ENCODE results near the gene ECEL1. TPM values are rescaled to one million over a fixed set of nuclear protein-coding genes. Genes with fewer than 3 reads are reported as not detected.

ECEL1 gene
- total and polyA plus RNA-seq, 8 donors, result 0.30 to 1.1 (median 0.76) TPM; not detected in 2

GRCh38 chr2:232489516-232490220 lies 2.0 kb upstream of the ECEL1 start:
- no peak overlapping the region for H3K4me3 ChIP-seq
- DNase-seq (peak in 2 of 6 donors; percentile 6 to 50), FAIRE-seq (no peak), ATAC-seq (no peak)
- H3K9me3 ChIP-seq, result no peaks in the 10 kb centered on the region
- whole genome bisulfite sequencing, 2 donors, result 68 to 77% methylated on average over 9 of the region's 9 CpGs
- no peak for TF ChIP-seq CTCF (IDR thresholded peaks at IDR 0.05)
- no peaks in the 10 kb centered on the region for H3K36me3 ChIP-seq
- H3K27ac ChIP-seq, result no peak overlapping the region
- H3K27me3 ChIP-seq, result peaks cover 0 to 7% (median 3%) of the 10 kb centered on the region in 4 donors
- no peaks in the 10 kb centered on the region for H3K4me1 ChIP-seq
- intact Hi-C loops (cut with DNase I), result no loop called here

GRCh38 chr2:232488721-232489300 lies 1.2 kb upstream of the ECEL1 start:
- Histone ChIP-seq H3K4me1 (no peaks in the 10 kb centered on the region), H3K4me3 (no peak overlapping the region), H3K27me3 (peaks cover 0 to 7% (median 3%) of the 10 kb centered on the region in 4 donors), H3K36me3 (no peaks in the 10 kb centered on the region), H3K9me3 (no peaks in the 10 kb centered on the region), H3K27ac (no peak overlapping the region)
- ATAC-seq (no peak), DNase-seq (peak in 2 of 6 donors; percentile 10 to 29), FAIRE-seq (no peak)
- WGBS, 2 donors, result 80 to 89% methylated on average over 5 of the region's 5 CpGs
- intact Hi-C loops (cut with DNase I), result no loop called here
- TF ChIP-seq CTCF (IDR thresholded peaks at IDR 0.05), result no peak

- 49 to 57% methylated on average over 16 of the region's 16 CpGs for WGBS, 2 donors
- Histone ChIP-seq H3K4me1 (no peaks in the 10 kb centered on the region), H3K4me3 (no peak overlapping the region), H3K27ac (no peak overlapping the region), H3K36me3 (no peaks in the 10 kb centered on the region), H3K9me3 (no peaks in the 10 kb centered on the region), H3K27me3 (peaks cover 0 to 7% (median 3%) of the 10 kb centered on the region in 4 donors)
- no peak for ATAC-seq
- TF ChIP-seq CTCF (IDR thresholded peaks at IDR 0.05), result no peak
- DNase-seq, result peak in 2 of 6 donors; percentile 49 to 53
- intact Hi-C loops (cut with DNase I), result no loop called here
- FAIRE-seq, result no peak
Measured at GRCh38 chr2:232488097-232488711, 570 bp upstream of the ECEL1 start.

GRCh38 chr2:232486558-232487384 lies 863 bp downstream of the ECEL1 start:
- DNase-seq, result peak in 2 of 6 donors; percentile 6 to 55
- 3 to 5% methylated on average over 69 to 74 of the region's 74 CpGs for WGBS, 2 donors
- Histone ChIP-seq H3K9me3 (no peaks in the 10 kb centered on the region), H3K27ac (no peak overlapping the region), H3K4me1 (no peaks in the 10 kb centered on the region), H3K4me3 (peak overlapping the region in 1 of 4 donors; percentile 31), H3K36me3 (no peaks in the 10 kb centered on the region), H3K27me3 (peaks cover 0 to 7% (median 3%) of the 10 kb centered on the region in 4 donors)
- ATAC-seq, result no peak
- no peak for FAIRE-seq
- TF ChIP-seq CTCF (IDR thresholded peaks at IDR 0.05), result no peak
- intact Hi-C loops (cut with DNase I), result no loop called here

Data from pancreas (tissue), 10 donors.